ENCODE measurements around the gene ATP9B.
A peak's percentile ranks its signal among the peaks of the same experiment; 100 is the strongest.

The ATP9B gene

DNA sequence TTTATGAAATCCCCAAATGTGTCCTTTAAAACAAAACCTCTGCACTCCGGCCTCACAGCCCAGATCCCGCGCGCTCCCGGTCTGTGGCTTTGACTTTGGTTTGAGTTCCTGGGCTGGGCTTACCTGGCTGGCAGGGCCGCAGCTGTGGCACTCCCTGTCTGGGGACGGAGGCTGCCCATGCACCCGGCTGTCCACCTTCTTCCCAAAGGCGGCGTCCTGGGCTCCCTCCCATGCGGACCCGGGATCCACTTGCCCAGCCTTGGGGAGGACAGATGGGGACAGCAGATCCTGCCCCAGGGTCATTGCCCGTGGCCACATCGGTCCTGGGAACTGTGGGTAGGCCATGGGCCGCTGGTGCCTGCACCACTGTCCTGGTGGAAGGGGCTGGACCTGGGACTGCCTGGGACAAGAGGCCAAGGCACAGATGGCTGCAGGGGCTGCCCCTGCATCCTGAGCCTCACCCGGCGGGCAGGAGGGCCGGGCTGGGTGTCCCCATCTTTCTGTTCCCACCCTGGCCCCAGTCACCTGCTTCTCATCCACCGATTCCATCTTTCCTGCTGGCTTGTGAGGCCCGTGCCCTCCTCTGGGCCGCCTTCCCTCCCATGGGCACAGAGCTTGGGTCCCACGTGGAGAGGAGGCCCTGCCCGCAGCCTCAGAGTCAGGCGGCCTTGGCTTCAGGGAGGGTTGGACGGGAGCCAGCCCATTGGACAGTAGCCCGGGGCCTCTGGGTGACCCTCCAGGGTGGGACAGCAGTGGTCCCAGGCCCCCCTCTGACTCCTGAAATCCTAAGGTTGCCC is 354.2 kb downstream of the ATP9B start:
- no peak for ATAC-seq
- TF ChIP-seq ESRRG (CRISPR knock-in tag; IDR thresholded peaks at IDR 0.05): no peak
- TF ChIP-seq CSDC2 (CRISPR knock-in tag; IDR thresholded peaks at IDR 0.05): no peak
- TF ChIP-seq ZC3H10 (CRISPR knock-in tag; IDR thresholded peaks at IDR 0.05): no peak
- TF ChIP-seq ZNF70 (CRISPR knock-in tag; IDR thresholded peaks at IDR 0.05): no peak
- TF ChIP-seq ARNTL (CRISPR knock-in tag; IDR thresholded peaks at IDR 0.05; ENCODE audit: borderline replicate concordance, low read depth): no peak
- TF ChIP-seq, protein P1, sequence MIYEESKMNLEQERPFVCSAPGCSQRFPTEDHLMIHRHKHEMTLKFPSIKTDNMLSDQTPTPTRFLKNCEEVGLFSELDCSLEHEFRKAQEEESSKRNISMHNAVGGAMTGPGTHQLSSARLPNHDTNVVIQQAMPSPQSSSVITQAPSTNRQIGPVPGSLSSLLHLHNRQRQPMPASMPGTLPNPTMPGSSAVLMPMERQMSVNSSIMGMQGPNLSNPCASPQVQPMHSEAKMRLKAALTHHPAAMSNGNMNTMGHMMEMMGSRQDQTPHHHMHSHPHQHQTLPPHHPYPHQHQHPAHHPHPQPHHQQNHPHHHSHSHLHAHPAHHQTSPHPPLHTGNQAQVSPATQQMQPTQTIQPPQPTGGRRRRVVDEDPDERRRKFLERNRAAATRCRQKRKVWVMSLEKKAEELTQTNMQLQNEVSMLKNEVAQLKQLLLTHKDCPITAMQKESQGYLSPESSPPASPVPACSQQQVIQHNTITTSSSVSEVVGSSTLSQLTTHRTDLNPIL (CRISPR knock-in tag; IDR thresholded peaks at IDR 0.05; ENCODE audit: low read depth): no peak
- TF ChIP-seq SNAI2 (CRISPR knock-in tag; IDR thresholded peaks at IDR 0.05): no peak

DNA sequence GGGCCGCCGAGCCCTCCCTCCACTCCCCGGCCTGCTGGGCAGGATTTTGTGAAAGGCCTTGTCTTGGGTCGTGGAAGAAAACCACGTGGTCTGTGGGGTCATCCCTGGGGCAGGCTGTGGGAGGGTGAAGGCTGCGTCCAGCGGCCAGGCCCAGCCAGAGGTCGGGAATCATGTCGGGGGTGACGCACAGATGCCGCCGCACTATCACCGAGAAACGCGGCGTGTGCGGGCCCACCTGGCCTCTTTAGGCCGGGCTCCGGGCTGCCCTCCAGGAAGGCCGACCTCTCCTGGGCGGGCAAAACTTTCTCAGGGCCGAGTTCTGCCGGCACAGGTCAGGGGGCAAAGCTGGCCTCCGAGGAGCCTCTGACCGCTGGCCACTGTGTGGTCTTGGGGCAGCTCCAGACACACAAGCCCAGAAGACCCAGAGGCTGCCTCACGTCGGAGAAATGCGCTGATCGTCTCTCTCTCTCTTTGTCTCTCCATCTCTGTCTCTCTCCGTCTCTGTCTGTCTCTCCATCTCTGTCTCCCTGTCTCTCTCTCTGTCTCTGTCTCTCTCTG is 354.9 kb downstream of the ATP9B start:
- no peak for TF ChIP-seq ZNF565 (CRISPR knock-in tag; conservative IDR thresholded peaks at IDR 0.05; ENCODE audit: low read depth)
- no peak for TF ChIP-seq ZNF70 (CRISPR knock-in tag; IDR thresholded peaks at IDR 0.05)
- TF ChIP-seq, protein P2, sequence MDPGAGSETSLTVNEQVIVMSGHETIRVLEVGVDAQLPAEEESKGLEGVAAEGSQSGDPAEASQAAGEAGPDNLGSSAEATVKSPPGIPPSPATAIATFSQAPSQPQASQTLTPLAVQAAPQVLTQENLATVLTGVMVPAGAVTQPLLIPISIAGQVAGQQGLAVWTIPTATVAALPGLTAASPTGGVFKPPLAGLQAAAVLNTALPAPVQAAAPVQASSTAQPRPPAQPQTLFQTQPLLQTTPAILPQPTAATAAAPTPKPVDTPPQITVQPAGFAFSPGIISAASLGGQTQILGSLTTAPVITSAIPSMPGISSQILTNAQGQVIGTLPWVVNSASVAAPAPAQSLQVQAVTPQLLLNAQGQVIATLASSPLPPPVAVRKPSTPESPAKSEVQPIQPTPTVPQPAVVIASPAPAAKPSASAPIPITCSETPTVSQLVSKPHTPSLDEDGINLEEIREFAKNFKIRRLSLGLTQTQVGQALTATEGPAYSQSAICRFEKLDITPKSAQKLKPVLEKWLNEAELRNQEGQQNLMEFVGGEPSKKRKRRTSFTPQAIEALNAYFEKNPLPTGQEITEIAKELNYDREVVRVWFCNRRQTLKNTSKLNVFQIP (CRISPR knock-in tag; IDR thresholded peaks at IDR 0.05; ENCODE audit: borderline replicate concordance, low read depth): no peak
- no peak for TF ChIP-seq PPARA (CRISPR knock-in tag; IDR thresholded peaks at IDR 0.05; ENCODE audit: borderline replicate concordance)
- TF ChIP-seq, protein P1 (CRISPR knock-in tag; IDR thresholded peaks at IDR 0.05; ENCODE audit: low read depth): no peak
- TF ChIP-seq ESRRG (CRISPR knock-in tag; IDR thresholded peaks at IDR 0.05): no peak
- TF ChIP-seq TOX (CRISPR knock-in tag; IDR thresholded peaks at IDR 0.05; ENCODE audit: borderline replicate concordance): no peak
- TF ChIP-seq ISL1 (CRISPR knock-in tag; IDR thresholded peaks at IDR 0.05): no peak
- TF ChIP-seq TCF4 (CRISPR knock-in tag; IDR thresholded peaks at IDR 0.05; ENCODE audit: borderline replicate concordance): no peak
- no peak for TF ChIP-seq ZFP3 (CRISPR knock-in tag; IDR thresholded peaks at IDR 0.05)
- TF ChIP-seq SNAI2 (CRISPR knock-in tag; IDR thresholded peaks at IDR 0.05): no peak
- no peak for TF ChIP-seq ZNF8 (CRISPR knock-in tag; IDR thresholded peaks at IDR 0.05)
- TF ChIP-seq OSR1 (CRISPR knock-in tag; IDR thresholded peaks at IDR 0.05): no peak
- no peak for ATAC-seq

DNA sequence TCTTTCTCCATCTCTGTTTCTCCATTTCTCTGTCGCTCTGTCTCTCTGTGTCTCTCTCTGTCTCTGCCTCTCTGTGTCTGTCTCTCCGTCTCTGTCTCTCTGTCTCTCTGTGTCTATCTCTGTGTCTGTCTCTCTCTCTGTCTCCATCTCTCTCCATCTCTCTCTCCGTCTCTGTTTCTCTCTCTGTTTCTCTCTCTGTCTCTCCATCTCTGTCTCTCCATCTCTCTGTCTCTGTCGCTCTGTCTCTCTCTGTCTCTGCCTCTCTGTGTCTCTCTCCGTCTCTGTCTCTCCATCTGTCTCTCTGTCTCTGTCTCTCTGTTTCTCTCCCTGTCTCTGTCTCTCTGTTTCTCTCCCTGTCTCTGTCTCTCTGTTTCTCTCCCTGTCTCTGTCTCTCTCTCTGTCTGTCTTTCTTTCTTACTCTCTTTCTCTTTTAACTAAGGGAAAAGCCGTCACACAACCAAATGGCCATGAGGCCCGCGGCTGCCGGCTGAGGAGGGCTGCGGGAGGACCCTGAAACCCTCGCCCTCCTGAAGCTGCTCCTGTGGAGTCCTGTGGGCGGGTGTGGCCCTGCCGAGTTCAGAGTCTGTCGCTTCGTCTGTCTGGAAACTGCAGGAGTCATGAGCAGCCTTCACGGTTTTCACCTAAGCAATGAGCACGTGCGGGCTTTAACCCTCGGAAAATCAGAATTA is 355.8 kb downstream of the ATP9B start:
- ATAC-seq: peak; percentile 13; the same call in 2 of the 3 replicates
- TF ChIP-seq ZNF70 (CRISPR knock-in tag; IDR thresholded peaks at IDR 0.05) (no peak), BACH2 (CRISPR knock-in tag; IDR thresholded peaks at IDR 0.05; ENCODE audit: borderline replicate concordance) (no peak), PPARA (CRISPR knock-in tag; IDR thresholded peaks at IDR 0.05; ENCODE audit: borderline replicate concordance) (no peak), RARB (CRISPR knock-in tag; IDR thresholded peaks at IDR 0.05) (no peak), ZFP3 (CRISPR knock-in tag; IDR thresholded peaks at IDR 0.05) (no peak), TCF4 (CRISPR knock-in tag; IDR thresholded peaks at IDR 0.05; ENCODE audit: borderline replicate concordance) (no peak), ESRRG (CRISPR knock-in tag; IDR thresholded peaks at IDR 0.05) (no peak), GLIS3 (CRISPR knock-in tag; IDR thresholded peaks at IDR 0.05) (no peak)
- TF ChIP-seq, protein P2 (CRISPR knock-in tag; IDR thresholded peaks at IDR 0.05; ENCODE audit: borderline replicate concordance, low read depth): no peak
- TF ChIP-seq, protein P3, sequence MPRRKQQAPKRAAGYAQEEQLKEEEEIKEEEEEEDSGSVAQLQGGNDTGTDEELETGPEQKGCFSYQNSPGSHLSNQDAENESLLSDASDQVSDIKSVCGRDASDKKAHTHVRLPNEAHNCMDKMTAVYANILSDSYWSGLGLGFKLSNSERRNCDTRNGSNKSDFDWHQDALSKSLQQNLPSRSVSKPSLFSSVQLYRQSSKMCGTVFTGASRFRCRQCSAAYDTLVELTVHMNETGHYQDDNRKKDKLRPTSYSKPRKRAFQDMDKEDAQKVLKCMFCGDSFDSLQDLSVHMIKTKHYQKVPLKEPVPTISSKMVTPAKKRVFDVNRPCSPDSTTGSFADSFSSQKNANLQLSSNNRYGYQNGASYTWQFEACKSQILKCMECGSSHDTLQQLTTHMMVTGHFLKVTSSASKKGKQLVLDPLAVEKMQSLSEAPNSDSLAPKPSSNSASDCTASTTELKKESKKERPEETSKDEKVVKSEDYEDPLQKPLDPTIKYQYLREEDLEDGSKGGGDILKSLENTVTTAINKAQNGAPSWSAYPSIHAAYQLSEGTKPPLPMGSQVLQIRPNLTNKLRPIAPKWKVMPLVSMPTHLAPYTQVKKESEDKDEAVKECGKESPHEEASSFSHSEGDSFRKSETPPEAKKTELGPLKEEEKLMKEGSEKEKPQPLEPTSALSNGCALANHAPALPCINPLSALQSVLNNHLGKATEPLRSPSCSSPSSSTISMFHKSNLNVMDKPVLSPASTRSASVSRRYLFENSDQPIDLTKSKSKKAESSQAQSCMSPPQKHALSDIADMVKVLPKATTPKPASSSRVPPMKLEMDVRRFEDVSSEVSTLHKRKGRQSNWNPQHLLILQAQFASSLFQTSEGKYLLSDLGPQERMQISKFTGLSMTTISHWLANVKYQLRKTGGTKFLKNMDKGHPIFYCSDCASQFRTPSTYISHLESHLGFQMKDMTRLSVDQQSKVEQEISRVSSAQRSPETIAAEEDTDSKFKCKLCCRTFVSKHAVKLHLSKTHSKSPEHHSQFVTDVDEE (CRISPR knock-in tag; IDR thresholded peaks at IDR 0.05): no peak
- TF ChIP-seq, protein P1 (CRISPR knock-in tag; IDR thresholded peaks at IDR 0.05; ENCODE audit: low read depth): no peak
